GM12892 (cell line): ENCODE results near the gene SGIP1.

Experiments used
- POLR2A ChIP-seq: IDR thresholded peaks from 2 replicates; pipeline ENCODE4 v1.6.1; 2011; ENCODE audit warnings: low read depth, low read length, control low read depth
- POLR2AphosphoS5 ChIP-seq: IDR thresholded peaks from 2 replicates; pipeline ENCODE4 v1.6.1; 2011; ENCODE audit warnings: low read depth, low read length, control low read depth
- TAF1 ChIP-seq: IDR thresholded peaks from 2 replicates; pipeline ENCODE4 v1.6.1; 2011; ENCODE audit warnings: low read depth, mild to moderate bottlenecking, control low read depth, low read length, borderline replicate concordance

GRCh38 chr1:66774438-66774837 lies 240.5 kb downstream of the SGIP1 start:
- TF ChIP-seq POLR2A (no peak), TAF1 (no peak), POLR2AphosphoS5 (no peak)
